GM23338 (cell line): ENCODE measurements around the gene FLYWCH1. TPM values are rescaled to one million over a fixed set of nuclear protein-coding genes. Genes with fewer than 3 reads are reported as not detected.

Source experiments
- ATAC-seq: fragments of 200-7000 bp; cut with Tn5 transposase; 3 replicates; pipeline ENCODE4 v1.9.1; 2020
- DNase-seq: peaks from one replicate; pipeline ENCODE4 v3.0.0-alpha.2; 2015; ENCODE audit warnings: low spot score
- H2AFZ ChIP-seq: fragments of 200-600 bp; sonication (generic); 2 replicates; pipeline ENCODE4 v1.8.0; 2016; ENCODE audit warnings: antibody characterized with exemption, mild to moderate bottlenecking, moderate library complexity
- H3F3A ChIP-seq: fragments of 200-600 bp; sonication (generic); replicated peaks from 2 replicates; pipeline ENCODE4 v1.8.0; 2017; ENCODE audit warnings: antibody characterized with exemption, mixed run types, low read depth
- H3K27ac ChIP-seq: fragments of 200-600 bp; sonication (generic); 2 replicates; pipeline ENCODE4 v1.6.1; 2016; ENCODE audit warnings: low read depth
- H3K27me3 ChIP-seq: fragments of 200-600 bp; sonication (generic); 2 replicates; pipeline ENCODE4 v1.8.0; 2016; ENCODE audit warnings: mild to moderate bottlenecking, mixed run types, moderate library complexity; ENCODE audit not compliant: insufficient read depth
- H3K36me3 ChIP-seq: fragments of 200-600 bp; sonication (generic); 2 replicates; pipeline ENCODE4 v1.8.0; 2016; ENCODE audit warnings: mild to moderate bottlenecking; ENCODE audit not compliant: insufficient read depth
- H3K4me1 ChIP-seq: fragments of 200-600 bp; sonication (generic); 2 replicates; pipeline ENCODE4 v1.8.0; 2016; ENCODE audit warnings: mild to moderate bottlenecking, moderate library complexity; ENCODE audit not compliant: insufficient read depth
- H3K4me2 ChIP-seq: fragments of 200-600 bp; sonication (generic); 2 replicates; pipeline ENCODE4 v1.7.1; 2017; ENCODE audit warnings: mixed run types
- H3K4me3 ChIP-seq: fragments of 200-600 bp; sonication (generic); 2 replicates; pipeline ENCODE4 v1.6.1; 2016; ENCODE audit warnings: mixed run types
- H3K79me2 ChIP-seq: fragments of 200-600 bp; sonication (generic); replicated peaks from 2 replicates; pipeline ENCODE4 v1.8.0; 2017; ENCODE audit warnings: mild to moderate bottlenecking; ENCODE audit not compliant: insufficient read depth
- H3K9me2 ChIP-seq: fragments of 200-600 bp; sonication (generic); 2 replicates; pipeline ENCODE4 v1.8.0; 2017; ENCODE audit not compliant: insufficient read depth
- H4K20me1 ChIP-seq: fragments of 200-600 bp; sonication (generic); replicated peaks from 2 replicates; pipeline ENCODE4 v1.8.0; 2017; ENCODE audit warnings: mild to moderate bottlenecking; ENCODE audit not compliant: insufficient read depth
- H3K27ac Mint-ChIP-seq: 2 replicates; pipeline ENCODE4 v1.8.0; 2020; ENCODE audit warnings: inconsistent platforms, mild to moderate bottlenecking, moderate library complexity, mixed read lengths
- H3K27me3 Mint-ChIP-seq: 3 replicates; pipeline ENCODE4 v1.8.0; 2022; ENCODE audit warnings: low read depth, mild to moderate bottlenecking, moderate library complexity, mixed read lengths, inconsistent platforms; ENCODE audit not compliant: insufficient read depth, poor library complexity
- H3K36me3 Mint-ChIP-seq: 3 replicates; pipeline ENCODE4 v1.8.0; 2021; ENCODE audit warnings: low read depth, mild to moderate bottlenecking, inconsistent platforms, moderate library complexity, mixed read lengths
- H3K4me1 Mint-ChIP-seq: 3 replicates; pipeline ENCODE4 v1.8.0; 2020; ENCODE audit warnings: mild to moderate bottlenecking, inconsistent platforms, mixed read lengths
- H3K4me3 Mint-ChIP-seq: 3 replicates; pipeline ENCODE4 v1.8.0; 2021; ENCODE audit warnings: moderate library complexity, mild to moderate bottlenecking, inconsistent platforms, mixed read lengths
- H3K9me3 Mint-ChIP-seq: 3 replicates; pipeline ENCODE4 v1.8.0; 2020; ENCODE audit warnings: moderate library complexity, mild to moderate bottlenecking, inconsistent platforms, mixed read lengths
- CTCF ChIP-seq, 2 experiments: fragments of 200-600 bp in 1 of 2; sonication (generic) in 1 of 2; conservative IDR thresholded peaks; 2 replicates each; pipeline versions ENCODE4 v1.5.1 to v1.6.1; 2016 to 2017; ENCODE audit warnings: antibody characterized with exemption in 2 of 2, low read depth in 2 of 2, mild to moderate bottlenecking in 2 of 2, moderate library complexity in 1 of 2
- JUNB ChIP-seq: IDR thresholded peaks from one replicate; pipeline ENCODE4 v1.6.1; 2016; ENCODE audit warnings: antibody characterized with exemption; ENCODE audit not compliant: unreplicated experiment
- POLR2AphosphoS5 ChIP-seq: IDR thresholded peaks from 2 replicates; pipeline ENCODE4 v1.6.1; 2016; ENCODE audit warnings: antibody characterized with exemption, low read depth
- ZNF462 ChIP-seq: fragments of 250-450 bp; sonication (Bioruptor Pico); IDR thresholded peaks from 2 replicates; pipeline ENCODE4 v1.5.0; 2020; ENCODE audit warnings: mild to moderate bottlenecking, moderate library complexity
- polyA plus RNA-seq: library from polyadenylated mRNA; unstranded; fragments of >200 nt; fragmentation: Nextera tagmentation; extraction: Ambion mirVana; gene quantifications from 2 replicates; pipeline ENCODE4 v1.2.1, GENCODE V29; 2016
- total RNA-seq: library from RNA; depleted of rRNA; stranded (reverse); fragments of >200 nt; shearing (Covaris generic); gene quantifications from 2 replicates; pipeline ENCODE4 v1.2.3, GENCODE V29; 2014

FLYWCH1 gene
- total and polyA plus RNA-seq, 2 experiments from 2014 or later = 6.0 to 29.3 TPM

- ATAC-seq = peak; percentile 99
- TF ChIP-seq JUNB = no peak
- TF ChIP-seq CTCF (conservative IDR thresholded peaks at IDR 0.05; ENCODE audit: low read depth in 2 of 2) = peak; percentile 96 to 97
- no peak for TF ChIP-seq ZNF462 (CRISPR knock-in tag)
- 0 out of 2 replicates have a peak, but pooled peaks have one; percentile 20 for TF ChIP-seq POLR2AphosphoS5
- H3K9me3 Mint-ChIP-seq = peaks cover 8% of the 10 kb centered on the region
- Histone ChIP-seq H3K4me3 (no peak overlapping the region), H3K79me2 (no peaks in the 10 kb centered on the region), H3K36me3 (no peaks in the 10 kb centered on the region), H3K9me2 (no peaks in the 10 kb centered on the region), H3K4me1 (0 out of 2 replicates have a peak, but pooled peaks cover 5% of the 10 kb centered on the region), H2AFZ (no peak overlapping the region; the same call in 1 of the 2 replicates), H3K27me3 (peaks cover 11% of the 10 kb centered on the region), H4K20me1 (no peaks in the 10 kb centered on the region), H3K27ac (no peak overlapping the region), H3F3A (0 out of 2 replicates have a peak, but pooled peaks cover 2% of the 10 kb centered on the region), H3K4me2 (no peak overlapping the region)
- no peak overlapping the region for H3K27ac Mint-ChIP-seq
- peaks cover 2% of the 10 kb centered on the region; the same call in 1 of the 3 replicates for H3K4me1 Mint-ChIP-seq
- peaks cover 5% of the 10 kb centered on the region; the same call in 1 of the 3 replicates for H3K36me3 Mint-ChIP-seq
- peaks cover 2% of the 10 kb centered on the region for H3K27me3 Mint-ChIP-seq
- H3K4me3 Mint-ChIP-seq = no peak overlapping the region; the same call in 2 of the 3 replicates
- peak; percentile 84 for DNase-seq
These were observed 36.8 kb upstream of the FLYWCH1 start for GRCh38 chr16:2874912-2875362.
